BE2C (cell line): Measurements from ENCODE around the gene RPL3.

Experiments used
- DNase-seq: peaks from one replicate; pipeline ENCODE4 v3.0.0-alpha.2; 2020
- H3K27me3 ChIP-seq: fragments of 250-450 bp; sonication (Bioruptor Pico); 2 replicates; pipeline ENCODE4 v1.5.1; 2020; ENCODE audit warnings: mild to moderate bottlenecking
- H3K36me3 ChIP-seq: fragments of 250-450 bp; sonication (Bioruptor Pico); 2 replicates; pipeline ENCODE4 v1.5.1; 2020; ENCODE audit warnings: mild to moderate bottlenecking
- H3K4me1 ChIP-seq: fragments of 250-450 bp; sonication (Bioruptor Pico); 2 replicates; pipeline ENCODE4 v1.5.1; 2020
- H3K4me3 ChIP-seq: 2 replicates; pipeline ENCODE4 v1.5.1; 2011; ENCODE audit warnings: low read depth, low read length
- H3K9me3 ChIP-seq: fragments of 250-450 bp; sonication (Bioruptor Pico); 2 replicates; pipeline ENCODE4 v1.5.1; 2020
- TF ChIP-seq, protein P1 (sequence below): IDR thresholded peaks from 2 replicates; pipeline ENCODE4 v1.5.1; 2012; ENCODE audit warnings: mild to moderate bottlenecking, low read depth, low read length

The RPL3 gene

DNA sequence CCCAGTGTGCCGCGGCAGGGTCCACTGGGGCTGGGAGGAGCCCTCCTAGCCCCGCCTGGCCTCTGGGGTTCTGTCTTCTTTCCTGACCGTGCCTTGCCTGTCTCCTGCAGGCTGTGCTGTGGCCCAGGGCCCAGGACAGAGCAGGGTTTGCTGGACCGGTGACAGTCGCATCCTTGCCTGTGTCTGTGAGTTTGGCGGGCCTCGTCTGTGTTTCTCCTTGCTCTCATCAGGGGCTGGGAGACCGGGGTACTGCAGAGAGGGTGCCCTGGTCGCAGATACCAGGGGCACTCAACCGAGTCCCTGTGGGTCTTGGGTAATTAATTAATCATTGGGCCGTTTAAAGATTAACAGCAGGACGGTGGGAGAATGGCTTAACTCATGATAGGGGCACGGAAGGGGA, 29.9 kb downstream of the RPL3 start:
- DNase-seq, result no peak
- no peak overlapping the region for H3K4me3 ChIP-seq
- no peaks in the 10 kb centered on the region for H3K36me3 ChIP-seq
- no peaks in the 10 kb centered on the region for H3K4me1 ChIP-seq
- H3K9me3 ChIP-seq, result no peaks in the 10 kb centered on the region
- TF ChIP-seq, protein P1, sequence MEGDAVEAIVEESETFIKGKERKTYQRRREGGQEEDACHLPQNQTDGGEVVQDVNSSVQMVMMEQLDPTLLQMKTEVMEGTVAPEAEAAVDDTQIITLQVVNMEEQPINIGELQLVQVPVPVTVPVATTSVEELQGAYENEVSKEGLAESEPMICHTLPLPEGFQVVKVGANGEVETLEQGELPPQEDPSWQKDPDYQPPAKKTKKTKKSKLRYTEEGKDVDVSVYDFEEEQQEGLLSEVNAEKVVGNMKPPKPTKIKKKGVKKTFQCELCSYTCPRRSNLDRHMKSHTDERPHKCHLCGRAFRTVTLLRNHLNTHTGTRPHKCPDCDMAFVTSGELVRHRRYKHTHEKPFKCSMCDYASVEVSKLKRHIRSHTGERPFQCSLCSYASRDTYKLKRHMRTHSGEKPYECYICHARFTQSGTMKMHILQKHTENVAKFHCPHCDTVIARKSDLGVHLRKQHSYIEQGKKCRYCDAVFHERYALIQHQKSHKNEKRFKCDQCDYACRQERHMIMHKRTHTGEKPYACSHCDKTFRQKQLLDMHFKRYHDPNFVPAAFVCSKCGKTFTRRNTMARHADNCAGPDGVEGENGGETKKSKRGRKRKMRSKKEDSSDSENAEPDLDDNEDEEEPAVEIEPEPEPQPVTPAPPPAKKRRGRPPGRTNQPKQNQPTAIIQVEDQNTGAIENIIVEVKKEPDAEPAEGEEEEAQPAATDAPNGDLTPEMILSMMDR, result no peak
- H3K27me3 ChIP-seq, result no peaks in the 10 kb centered on the region

DNA sequence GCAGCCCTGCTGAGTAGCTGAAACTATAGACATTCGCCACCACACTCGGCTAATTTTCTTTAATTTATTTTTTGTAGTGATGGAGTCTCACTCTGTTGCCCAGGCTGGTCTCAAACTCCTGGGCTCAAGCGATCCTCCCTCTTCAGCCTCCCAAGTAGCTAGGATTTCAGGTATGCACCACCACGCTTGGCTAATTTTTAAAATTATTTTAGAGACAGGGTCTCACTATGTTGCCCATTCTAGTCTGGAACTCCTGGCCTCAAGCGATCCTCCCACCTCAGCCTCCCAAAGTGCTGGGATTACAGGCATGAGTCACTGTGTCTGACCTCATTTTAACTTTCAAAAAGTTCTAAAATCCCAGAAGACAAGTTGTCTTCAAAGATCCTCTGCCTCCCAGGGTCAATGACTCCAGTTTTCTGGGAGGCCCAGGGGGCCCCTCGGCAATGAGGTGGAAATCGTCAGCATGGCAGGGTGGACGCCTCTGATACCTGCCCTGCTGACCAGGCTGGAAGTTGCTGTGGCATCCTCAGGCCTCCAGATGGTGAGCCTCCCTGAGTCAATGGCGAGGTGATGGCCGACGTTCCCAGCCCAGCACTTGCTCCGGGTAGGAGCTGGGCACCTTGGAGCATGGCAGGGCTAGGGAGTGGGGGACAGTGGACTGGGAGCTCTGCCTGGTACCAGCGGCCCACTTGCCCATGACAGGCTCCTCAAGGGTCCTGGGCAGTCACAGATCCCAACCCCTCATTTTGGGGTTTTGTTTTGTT, 31.1 kb downstream of the RPL3 start:
- Histone ChIP-seq H3K36me3 (no peaks in the 10 kb centered on the region), H3K4me1 (no peaks in the 10 kb centered on the region), H3K9me3 (no peaks in the 10 kb centered on the region), H3K27me3 (no peaks in the 10 kb centered on the region), H3K4me3 (no peak overlapping the region)
- TF ChIP-seq, protein P1, result no peak
- DNase-seq, result no peak

DNA sequence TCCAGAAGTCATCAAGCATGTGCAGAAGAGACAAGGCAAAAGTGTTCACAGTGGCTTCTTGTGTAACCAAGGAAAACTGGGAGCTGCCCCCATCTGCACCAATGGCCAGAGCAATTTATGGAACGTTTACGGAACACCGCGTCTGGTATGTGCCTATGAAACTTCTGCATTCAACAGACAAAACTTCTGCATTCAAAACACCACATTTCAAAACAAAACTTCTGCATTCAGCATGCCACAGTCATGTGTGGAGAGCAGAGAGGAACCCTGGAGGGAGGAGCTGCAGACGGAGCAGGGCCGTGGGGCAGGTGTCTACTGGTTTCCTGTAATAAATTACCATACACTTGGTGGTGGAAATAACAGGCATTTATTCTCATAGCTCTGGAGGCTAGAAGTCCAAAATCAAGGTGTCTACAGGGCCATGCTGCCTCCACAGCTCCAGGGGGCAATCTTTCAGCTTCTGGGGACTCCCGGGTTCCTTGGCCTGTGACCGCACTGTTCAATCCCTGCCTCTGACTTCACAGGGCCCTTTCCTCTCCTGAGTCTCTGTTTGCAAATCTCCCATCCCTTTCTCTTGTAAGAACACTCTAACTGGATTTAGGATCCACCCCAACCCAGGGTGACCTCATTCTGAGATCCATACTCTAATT, 32.2 kb downstream of the RPL3 start:
- Histone ChIP-seq H3K36me3 (no peaks in the 10 kb centered on the region), H3K27me3 (no peaks in the 10 kb centered on the region), H3K9me3 (no peaks in the 10 kb centered on the region), H3K4me1 (no peaks in the 10 kb centered on the region), H3K4me3 (no peak overlapping the region)
- no peak for DNase-seq
- TF ChIP-seq, protein P1, result no peak

DNA sequence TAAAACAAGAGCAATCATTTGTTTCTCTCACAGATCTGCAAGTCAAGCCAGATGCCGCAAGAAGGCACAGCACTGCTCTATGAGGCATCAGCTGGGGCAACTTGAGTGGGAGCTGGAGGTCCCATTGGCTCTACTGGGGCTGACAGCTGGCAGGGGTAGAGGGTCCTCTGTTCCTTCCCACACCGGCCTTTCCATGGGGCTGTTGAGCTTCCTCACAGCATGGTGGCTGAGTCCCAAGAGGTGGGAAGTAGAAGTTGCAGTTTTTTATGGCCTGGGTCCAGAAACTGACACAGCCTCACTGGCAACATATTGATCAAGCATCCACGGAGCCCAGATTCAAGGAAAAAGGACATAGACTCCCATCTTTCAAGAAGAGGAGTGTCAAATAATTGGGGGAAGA, 34.4 kb downstream of the RPL3 start:
- Histone ChIP-seq H3K9me3 (no peaks in the 10 kb centered on the region), H3K4me1 (no peaks in the 10 kb centered on the region), H3K4me3 (no peak overlapping the region), H3K36me3 (no peaks in the 10 kb centered on the region), H3K27me3 (no peaks in the 10 kb centered on the region)
- TF ChIP-seq, protein P1, result no peak
- DNase-seq, result no peak

DNA sequence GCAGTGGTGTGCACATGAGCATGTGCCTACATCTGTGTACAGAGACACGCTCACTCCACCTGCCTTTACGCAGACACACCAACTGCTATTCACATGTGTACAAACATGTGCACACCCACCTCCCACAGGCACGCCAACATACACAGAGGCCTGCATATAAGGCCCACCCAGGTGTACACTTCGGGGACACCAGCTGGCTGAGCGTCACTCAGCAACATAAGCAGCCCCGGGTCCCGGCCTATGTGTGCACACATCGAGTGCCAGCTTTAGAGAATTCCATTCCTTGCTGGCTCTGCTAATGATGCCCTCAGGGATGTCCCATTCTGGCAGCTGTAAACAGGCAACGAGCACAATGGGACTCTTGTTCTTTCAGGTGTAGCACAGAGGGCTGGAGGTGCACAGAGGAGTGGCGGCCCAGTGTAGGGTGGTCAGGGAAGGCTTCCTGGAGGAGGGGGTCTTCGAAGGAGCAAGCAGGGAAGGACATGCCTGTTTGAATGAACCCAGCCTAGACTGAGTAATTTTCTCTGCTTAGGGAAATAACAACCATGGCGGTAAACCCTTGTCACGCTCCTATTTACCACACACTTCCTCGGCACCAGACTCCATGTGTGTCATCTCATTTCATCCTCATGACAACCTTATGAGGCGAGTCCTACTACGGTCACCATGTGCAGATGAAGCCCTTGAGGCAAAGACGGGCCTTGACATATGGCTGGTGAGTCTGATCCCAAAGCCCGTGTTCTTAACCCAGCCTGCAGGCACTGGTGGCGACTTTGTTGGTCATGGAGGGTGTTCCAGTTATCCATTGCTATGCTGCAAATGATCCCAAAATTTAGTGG, 35.1 kb downstream of the RPL3 start:
- TF ChIP-seq, protein P1, result no peak
- Histone ChIP-seq H3K27me3 (no peaks in the 10 kb centered on the region), H3K4me1 (no peaks in the 10 kb centered on the region), H3K9me3 (no peaks in the 10 kb centered on the region), H3K4me3 (no peak overlapping the region), H3K36me3 (no peaks in the 10 kb centered on the region)
- DNase-seq, result no peak
